HG03342 (cell line): ENCODE data around the gene MARCHF3.
A peak's percentile ranks its signal among the peaks of the same experiment; 100 is the strongest.
"Not testable (repeated sequence)": the region's sequence is repeated elsewhere in the genome, so short reads cannot be mapped to it uniquely, and the experiment has no call there.

Experiments
- ATAC-seq: cut with Tn5 transposase; IDR thresholded peaks from one replicate; pipeline ENCODE4 v1.9.1; 2021; ENCODE audit warnings: mild to moderate bottlenecking, moderate library complexity; ENCODE audit not compliant: unreplicated experiment

Gene MARCHF3

DNA sequence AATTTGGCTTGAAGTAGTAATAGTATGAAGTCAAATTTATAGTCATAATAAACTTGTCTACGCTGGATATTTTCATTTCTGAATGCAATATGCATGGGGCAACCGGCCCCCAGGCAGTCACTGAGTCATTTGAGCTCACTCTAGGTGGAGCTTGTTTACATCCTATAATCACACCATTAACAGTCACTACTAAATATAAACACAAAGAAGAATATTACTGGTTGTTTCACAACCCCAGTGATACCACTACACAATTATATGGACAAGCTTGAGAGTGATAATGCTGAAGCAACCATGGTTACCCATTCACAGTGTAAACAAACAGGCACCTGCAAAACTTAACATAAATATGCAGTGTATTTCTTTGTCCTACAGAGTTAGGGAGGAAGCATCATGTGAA, 68.7 kb downstream of the MARCHF3 start:
- peak; percentile 88 for ATAC-seq

DNA sequence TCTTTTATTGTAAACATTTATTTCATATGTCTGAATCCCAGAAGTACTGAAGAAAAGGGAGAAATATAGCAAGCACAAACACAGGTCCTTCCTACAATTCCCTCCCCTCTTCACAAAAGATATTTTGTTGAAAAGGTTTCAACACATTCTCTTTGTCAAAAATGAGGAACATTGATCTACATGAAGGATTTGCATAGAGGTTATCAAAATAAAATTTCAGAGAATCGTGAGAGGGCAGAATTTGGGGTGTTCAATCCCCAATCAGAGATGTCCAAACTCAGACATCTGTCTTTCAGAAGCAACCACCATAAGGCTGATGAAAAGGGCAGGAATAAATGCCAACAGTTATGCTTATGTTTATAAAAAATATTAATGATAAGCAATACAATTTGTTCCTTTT, 69.2 kb downstream of the MARCHF3 start:
- no peak for ATAC-seq

DNA sequence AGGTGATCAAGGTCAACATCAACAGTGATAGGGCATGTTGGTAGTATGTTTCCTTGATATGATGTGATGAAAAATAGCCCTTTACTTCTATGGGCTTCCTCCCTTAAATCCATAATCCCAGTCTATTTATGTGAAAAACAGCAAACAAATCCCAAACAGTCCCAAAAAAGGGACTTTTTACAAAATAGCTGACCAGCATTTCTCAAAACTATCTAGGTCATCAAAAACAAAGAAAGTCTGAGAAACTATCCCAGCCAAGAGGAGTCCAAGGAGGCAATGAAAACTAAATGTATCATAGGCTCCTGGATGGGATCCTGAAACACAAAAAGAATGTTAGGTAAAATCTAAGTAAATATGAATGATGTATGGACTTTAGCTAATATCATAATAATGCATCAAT, 71.2 kb downstream of the MARCHF3 start:
- no peak for ATAC-seq

DNA sequence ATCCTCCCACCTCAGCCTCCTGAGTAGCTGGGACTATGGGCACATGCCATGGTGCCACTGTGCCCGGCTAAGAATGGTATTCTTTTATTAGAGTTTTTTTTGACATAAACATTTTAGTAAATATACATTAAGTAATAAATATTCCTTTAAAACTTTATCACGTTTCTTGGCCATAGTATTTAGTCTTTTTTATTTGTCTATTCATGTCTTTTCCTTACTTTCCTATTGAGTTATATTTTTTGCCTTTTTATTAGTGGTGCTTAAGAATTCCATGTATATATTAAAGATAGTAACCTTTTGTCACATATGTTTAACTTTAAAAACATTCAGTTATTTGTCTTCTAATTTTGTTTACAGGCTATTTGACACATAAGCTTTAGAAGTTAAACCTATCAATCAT, 73.4 kb downstream of the MARCHF3 start:
- ATAC-seq, result no peak

DNA sequence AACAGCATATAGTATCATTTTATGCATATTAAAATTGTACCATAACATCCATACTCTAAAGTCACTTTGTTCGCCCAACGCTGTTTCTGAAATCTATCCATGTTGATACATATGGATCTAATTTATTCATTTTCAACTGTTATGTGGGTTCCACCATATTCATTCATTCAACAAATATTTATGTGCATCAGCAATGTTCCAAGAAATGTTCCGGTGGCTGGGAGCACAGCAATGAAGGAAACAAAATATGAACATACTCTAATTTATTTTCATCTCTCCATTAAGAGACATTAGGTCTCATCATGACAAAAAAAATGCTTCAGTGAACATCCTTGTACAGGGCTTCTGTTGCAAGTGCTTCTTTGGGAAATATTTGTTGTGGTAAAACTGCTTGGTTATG, 75.4 kb downstream of the MARCHF3 start:
- no peak for ATAC-seq

DNA sequence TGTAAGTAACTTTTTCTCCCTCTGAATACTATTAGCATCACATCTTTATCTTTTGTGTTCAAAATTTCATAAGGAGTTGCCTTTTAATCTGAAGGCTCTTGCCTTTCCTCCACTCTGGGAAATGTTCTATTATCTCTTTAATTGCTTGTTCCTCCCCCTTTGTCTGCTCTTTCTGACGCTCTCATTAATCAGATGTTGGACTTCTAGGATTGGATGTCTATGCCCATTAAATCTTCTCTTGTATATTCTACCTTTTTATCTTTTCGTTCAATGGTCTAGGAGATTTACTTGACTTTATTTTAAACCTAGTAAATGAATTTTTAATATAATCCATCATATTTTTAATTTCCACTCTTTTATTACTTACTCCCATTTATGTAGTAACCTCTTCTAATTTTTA, 76.7 kb downstream of the MARCHF3 start:
- ATAC-seq, result no peak

DNA sequence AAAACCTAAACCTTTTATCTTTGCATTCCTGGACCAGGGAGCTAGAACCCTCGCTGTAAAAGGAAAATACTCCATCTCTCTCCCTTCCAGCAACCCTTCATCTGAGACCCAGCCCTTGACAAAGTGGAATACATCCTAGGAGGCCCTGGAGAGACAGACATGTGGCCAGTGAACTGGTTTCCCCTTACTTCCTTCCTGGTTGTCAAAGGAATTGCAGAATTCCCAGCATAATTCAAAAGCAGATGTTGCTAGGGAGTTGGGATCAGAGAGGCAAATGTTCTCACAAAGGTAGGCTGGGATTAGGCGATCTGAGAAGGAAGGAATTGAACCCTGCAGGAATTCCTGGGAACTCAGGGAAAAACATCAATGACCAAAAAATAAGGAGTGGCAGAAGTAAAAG, 80.9 kb downstream of the MARCHF3 start:
- no peak for ATAC-seq

DNA sequence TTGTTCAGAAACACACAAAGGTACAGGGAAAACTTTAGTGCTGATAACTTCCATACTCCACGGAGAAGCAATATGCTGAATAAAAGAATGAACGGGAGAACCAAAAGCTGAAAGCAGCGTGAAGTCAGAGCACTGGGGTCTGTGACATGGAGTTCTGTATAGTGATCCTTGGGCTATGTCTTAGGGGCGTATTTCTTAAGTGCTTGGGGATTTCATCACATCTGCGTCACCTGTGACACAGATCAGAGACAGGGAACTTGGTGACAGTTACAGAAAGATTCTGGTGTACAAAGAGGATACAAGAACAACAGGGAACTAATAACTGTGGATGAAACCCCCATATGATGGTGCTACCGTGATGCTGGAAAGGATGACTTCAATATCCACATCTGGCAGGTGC, 81.9 kb downstream of the MARCHF3 start:
- no peak for ATAC-seq

DNA sequence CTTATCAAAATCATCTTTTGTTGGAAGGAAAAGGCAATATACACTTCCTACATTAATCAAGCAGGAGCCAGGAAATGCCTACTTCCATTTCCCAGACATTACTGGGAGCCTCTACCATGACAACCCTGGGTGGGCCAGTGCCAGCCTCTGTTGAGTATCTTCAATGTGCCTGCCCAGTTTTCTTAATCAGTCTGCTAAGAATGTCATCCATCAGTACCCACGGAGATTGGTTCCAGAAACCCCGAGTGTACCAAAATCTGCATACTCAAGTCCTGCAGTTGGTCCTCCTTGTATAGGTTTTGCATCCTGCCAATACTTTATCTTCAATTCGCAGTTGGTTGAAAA, 82.4 kb downstream of the MARCHF3 start:
- ATAC-seq, result no peak

DNA sequence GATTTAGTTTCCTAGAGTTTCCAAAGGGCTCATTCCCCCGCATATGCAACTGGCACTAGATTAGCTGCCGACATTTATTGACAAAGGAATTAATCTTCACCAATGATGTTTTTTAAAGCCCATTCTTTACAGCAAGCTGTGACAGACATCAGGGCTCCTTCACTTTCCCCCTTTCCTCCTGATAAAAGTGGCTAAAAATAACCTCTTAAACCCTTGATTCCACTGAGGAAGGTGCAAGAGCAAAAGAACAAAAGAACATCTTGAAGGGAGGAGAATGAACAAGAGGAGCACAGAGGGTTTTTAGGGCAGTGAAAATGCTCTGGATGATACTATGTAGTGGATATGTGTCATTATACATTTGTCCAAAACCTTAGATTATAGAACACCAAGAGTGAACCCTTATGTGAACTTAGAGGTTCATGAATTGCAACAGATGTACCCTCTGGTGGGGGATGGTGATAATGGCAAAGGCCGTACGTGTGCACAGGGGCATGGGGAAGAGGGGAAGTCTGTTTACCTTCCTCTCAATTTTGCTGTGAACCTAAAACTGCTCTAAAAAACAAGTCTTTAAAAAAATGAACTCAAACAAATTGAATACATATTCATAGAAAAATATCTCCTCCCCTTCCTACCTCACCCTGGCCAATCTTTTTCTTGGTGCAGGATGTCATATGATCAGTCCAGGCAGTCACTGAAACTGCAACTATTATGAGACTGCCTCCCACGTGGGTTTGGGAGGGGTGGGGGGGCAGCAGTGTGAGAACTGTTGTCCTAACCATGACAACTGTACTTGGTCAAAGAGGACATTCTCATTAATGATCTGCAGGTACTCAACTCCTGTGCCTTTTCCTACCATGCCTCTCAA, 83.0 kb downstream of the MARCHF3 start:
- peak; percentile 97 for ATAC-seq

DNA sequence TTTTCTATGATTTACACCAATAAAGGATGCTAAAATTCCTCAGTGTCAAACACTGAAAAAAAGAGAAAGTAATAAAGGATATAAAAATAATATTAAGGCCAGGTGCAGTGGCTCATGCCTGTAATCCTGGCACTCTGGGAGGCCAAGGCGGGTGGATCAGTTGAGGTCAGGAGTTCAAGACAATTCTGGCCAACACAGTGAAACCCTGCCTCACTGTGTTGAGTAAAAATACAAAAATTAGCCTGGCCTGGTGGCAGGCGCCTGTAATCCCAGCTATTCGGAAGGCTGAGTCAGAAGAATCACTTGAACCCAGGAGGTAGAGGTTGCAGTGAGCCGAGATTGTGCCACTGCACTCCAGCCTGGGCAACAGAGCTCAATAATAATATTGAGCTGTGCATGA, 87.5 kb downstream of the MARCHF3 start:
- not testable (repeated sequence) for ATAC-seq

DNA sequence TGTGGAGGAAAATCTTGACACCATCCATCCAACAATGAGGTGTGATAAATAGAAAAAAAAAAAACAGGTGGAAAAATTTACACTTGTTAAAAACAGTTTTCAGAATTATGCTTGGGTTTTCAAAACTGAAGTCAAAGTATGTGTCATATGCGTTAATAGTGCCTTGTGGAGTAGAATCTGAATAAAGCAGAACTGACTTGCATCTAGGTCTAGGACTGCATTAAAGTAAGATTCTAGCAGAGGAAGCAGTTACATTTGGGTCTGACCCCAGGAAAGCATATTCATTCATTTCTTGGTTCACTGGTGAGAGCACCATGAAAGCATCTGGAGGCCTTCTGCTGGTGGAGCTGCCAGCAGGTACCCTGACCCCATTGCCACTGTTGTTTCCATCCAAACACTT, 89.0 kb downstream of the MARCHF3 start:
- no peak for ATAC-seq

DNA sequence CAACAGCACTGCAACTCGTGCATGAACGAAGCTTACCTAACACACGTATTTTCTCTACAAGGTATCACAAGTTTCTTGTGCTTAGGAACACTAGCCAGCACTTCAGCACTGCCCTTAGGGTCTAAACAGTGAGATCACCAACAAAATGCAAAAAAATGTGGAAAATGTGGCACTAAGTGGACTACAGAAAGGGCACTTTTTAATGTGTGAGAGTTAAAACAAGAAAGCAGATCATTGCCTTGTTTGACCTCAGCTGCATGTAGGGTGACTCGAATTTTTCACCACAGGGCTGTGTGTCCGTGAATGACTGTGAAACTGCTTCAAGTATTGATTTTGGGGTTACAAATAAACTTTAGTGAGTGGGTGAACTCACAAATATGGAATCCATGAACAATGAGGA, 90.5 kb downstream of the MARCHF3 start:
- no peak for ATAC-seq

DNA sequence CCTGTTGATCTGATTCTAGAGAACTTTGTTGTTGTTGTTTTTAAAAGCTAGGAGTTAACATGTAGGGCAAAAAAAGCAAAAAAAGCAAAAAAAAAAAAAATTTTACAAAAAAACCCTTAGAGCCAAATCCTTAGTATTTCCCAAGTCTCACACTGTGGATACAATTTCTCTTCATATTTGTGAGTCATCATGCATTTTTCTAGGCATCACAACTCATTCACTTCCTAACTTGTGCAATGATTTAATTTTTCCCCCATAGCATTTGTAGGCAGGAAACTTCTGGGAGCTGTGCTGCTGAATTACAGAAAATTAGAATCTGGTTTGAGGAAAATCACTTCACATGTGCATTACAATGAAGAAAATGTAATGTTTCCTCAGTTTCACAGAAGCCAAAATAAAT, 91.9 kb downstream of the MARCHF3 start:
- no peak for ATAC-seq

DNA sequence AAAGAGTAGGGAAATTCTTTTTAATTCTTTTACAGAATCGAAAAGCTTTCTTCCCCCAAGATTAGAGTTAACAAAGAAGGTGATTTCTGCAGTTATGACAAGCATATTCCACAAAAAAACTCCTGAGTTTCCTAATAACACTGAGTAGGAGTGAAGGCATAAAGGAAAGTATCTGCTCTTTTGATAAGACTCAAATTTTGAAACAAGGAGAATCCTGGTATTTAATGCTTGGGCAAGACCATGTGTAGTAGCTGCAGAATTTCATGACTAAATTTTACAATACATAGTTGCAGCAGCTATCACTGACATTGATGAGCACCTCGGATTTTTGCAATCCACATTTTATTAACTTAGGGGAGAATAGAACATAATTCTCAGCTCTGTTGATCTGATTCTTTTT, 92.6 kb downstream of the MARCHF3 start:
- no peak for ATAC-seq

DNA sequence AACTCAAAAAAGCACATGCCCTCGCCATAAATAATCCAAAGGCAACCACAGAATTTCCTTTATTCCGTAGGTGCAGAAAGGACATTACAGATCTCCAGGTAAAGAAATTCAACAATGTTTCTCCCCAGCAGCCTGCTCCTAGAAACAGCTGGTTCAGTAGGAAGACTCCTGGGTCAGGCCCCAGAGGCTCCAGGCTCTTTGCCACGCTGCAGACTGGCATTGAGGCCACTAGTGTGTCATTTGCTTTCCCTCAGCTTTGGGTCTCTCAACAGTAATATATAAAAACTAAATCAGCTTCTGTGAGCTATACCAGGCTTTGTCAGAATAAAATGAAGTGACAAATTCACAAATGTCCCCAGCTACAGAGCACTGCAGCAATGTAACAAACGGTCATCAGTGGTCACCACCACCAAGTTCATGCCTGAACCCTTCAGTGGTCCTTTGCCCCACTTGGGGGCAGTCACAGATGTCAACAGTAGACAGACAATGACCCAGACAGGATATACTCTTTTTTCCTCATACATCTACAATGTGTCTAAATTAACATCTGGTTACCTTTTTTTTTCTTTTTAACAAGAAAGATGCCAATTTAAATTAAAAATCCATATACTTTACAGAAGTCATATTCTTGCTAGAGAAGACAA, 93.5 kb downstream of the MARCHF3 start:
- no peak for ATAC-seq

DNA sequence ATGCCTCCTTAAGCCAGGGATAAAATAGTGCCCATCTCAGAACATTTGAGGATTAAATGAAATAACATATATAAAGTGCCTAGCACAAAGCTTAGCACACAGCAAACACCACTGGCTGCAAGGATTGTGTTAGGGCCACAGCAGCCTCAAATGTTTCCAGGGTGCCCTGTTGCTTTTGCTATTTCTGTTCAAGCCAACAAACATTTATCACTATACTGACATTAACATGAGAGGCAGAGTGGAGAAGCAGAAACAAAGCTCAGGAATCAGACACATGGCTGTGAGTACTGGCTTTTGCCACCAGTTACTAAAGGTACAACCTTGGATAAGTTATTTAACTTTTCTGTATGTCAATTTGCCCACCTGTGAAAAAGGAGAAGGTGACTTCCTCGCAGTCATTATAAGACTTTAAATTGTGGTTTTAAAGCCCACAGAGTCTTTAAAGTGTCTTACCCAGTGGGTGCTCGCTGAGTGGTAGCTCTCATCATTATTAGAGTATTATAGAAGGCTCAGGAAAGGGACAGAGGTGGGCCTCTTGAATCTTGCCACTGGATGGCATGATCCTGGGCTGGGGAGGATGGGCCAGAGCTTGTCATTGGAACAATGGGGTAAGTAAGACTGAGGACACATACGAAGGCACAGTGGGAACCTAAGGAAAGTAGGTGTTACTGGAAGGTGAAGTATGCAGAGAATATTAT, 98.2 kb downstream of the MARCHF3 start:
- ATAC-seq, result no peak

DNA sequence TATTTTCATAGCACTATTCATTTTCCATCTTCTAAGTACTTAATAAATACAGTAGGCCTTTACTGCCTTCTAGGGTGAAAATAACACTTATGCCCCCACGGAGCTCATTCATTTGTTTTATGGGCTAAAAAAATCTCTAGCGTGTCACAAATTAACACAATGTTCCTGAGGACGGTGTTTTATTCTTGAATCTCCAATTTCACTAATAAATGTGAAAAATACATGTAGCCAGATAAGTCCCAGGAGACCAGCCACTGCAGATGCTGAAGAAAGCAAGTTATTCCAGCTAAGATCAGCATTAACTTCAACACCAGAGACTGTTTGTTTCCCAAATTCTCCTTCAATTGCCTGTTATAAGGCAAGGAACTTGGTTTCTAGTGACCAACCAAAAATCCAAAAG, 102.3 kb downstream of the MARCHF3 start:
- ATAC-seq, result no peak

DNA sequence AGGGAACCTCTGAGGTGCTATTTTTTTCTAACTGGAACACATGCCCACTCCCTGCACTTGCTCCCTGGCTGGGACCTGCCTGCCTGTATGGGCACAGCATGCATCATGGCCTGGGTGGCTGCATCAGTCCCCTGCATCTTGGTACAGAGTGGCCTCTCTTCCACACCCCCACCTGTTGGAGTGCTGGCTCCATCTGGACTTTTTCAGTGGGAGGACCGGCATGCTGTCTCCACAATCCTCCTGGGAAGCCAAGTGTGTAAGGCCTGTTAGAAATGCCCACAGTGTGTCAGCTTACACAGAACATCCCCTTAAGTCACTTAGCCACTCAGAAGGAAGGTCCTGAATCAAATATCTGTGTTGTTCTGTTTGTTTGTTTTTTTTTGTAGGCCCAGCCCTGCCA, 102.9 kb downstream of the MARCHF3 start:
- ATAC-seq, result no peak

DNA sequence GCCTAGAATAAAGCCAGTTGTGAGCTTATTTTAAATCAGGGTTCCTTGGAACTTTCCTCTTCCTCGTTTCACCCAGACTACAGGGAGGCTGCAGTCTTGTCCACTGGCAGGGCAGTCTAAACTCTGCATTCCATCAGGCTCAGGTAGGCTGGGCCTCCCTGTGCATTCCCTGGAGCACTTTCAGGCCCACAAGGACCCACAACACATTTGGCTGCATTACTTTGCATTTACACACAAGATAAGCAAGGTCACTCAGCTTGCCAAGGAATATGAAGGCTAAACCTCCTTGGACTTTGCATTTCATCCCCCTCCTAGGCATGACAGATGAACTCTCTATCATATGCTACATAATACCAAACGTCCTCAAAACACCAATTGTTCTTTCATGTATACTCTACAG, 104.2 kb downstream of the MARCHF3 start:
- ATAC-seq, result no peak

DNA sequence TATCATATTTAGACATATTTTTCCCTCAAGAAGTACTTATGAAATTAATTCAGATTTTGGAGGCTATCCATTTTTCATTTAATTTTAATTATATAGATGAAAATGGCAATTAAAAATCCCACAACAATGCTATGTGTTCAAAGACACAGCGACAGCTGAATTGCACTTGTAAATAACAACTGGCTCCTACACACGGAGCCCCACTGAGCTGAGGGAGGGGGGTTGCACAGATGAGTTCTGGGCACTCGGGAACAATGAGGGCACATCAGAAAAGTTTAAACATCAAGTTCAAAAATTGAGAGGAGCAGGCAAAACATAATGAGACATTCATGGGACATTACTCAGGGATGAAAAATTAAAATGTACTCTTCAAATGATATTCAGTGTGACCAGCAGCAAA, 104.9 kb downstream of the MARCHF3 start:
- ATAC-seq, result no peak
